Measurements from ENCODE around the gene CNTNAP2.

- TF ChIP-seq CTCF (IDR thresholded peaks at IDR 0.05; ENCODE audit: insufficient read depth, low read length, poor library complexity, severe bottlenecking), result no peak
- no peak for TF ChIP-seq EZH2phosphoT487 (conservative IDR thresholded peaks at IDR 0.05; ENCODE audit: low read length)
Measured at GRCh38 chr7:146982482-146982881, 865.9 kb downstream of the CNTNAP2 start.
